ENCODE results near the gene OLFML2A.
A peak's percentile ranks its signal among the peaks of the same experiment; 100 is the strongest.

OLFML2A gene

DNA sequence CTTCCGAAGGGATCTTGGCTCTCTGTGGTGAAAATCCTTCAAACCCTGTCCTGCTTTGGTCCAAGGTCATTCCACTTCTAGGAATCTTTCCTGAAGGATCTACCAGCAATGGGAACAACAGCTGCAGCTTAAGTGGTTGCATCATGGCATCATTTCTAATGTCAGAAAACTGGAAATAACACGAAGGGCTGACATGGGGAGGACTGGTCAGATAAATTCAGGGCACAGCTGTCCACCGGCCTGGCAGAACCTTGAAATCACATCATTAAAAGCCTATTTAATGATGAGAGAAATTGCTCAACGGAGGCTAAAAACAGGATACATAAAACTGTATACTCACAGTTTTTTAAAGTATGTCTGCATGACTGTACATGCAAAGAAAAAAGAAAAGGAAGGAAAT lies 28.3 kb downstream of the OLFML2A start:
- no peak overlapping the region for H3K4me3 ChIP-seq (replicated peaks in 1 of 2; ENCODE audit: low read depth in 2 of 2, low read length in 2 of 2)
- TF ChIP-seq CTCF (IDR thresholded peaks at IDR 0.05; ENCODE audit: low read depth, low read length) = no peak
- DNase-seq (ENCODE audit: low read depth in 2 of 2) = no peak

- no peak for DNase-seq (ENCODE audit: low read depth in 2 of 2)
These were observed 31.5 kb downstream of the OLFML2A start for GRCh38 chr9:124808246-124808956.

DNA sequence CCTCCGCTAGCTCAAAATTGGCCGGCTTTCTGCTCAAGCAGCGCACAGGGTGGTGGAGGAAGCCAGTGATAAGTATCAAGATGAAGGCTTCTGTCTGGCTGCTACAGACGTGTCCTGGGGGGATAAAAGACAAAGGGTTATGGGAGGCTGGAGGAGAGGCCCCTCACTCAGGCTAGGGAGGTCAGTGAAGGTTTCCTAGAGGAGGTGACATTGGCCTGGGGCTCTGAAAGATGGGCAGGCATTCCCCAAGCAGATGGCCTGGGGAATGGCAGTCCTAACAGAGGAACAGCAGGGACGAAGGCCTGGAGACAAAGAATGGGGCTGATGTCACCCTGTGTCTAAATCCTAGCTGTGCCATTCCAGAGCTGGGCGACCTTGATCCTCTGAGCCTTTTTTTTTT lies 32.3 kb downstream of the OLFML2A start:
- H3K4me3 ChIP-seq (replicated peaks in 1 of 2; ENCODE audit: low read depth in 2 of 2, low read length in 2 of 2) = no peak overlapping the region
- no peak for TF ChIP-seq CTCF (IDR thresholded peaks at IDR 0.05; ENCODE audit: low read depth, low read length)
- DNase-seq (ENCODE audit: low read depth in 2 of 2) = no peak

More at GRCh38 chr9:124808246-124808956, 31.5 kb downstream of the OLFML2A start:
- no peak for TF ChIP-seq CTCF (IDR thresholded peaks at IDR 0.05; ENCODE audit: low read depth, low read length)
- H3K4me3 ChIP-seq (replicated peaks in 1 of 2; ENCODE audit: low read depth in 2 of 2, low read length in 2 of 2) = no peak overlapping the region

- no peak overlapping the region for H3K4me3 ChIP-seq (replicated peaks in 1 of 2; ENCODE audit: low read depth in 2 of 2, low read length in 2 of 2)
- no peak for TF ChIP-seq CTCF (IDR thresholded peaks at IDR 0.05; ENCODE audit: low read depth, low read length)
- no peak for DNase-seq (ENCODE audit: low read depth in 2 of 2)
These were observed 33.0 kb downstream of the OLFML2A start for GRCh38 chr9:124809741-124810500.

GRCh38 chr9:124810663-124811355 lies 33.9 kb downstream of the OLFML2A start:
- DNase-seq (ENCODE audit: low read depth in 2 of 2) = peak; percentile 78 to 80
- no peak for TF ChIP-seq CTCF (IDR thresholded peaks at IDR 0.05; ENCODE audit: low read depth, low read length)
- H3K4me3 ChIP-seq (replicated peaks in 1 of 2; ENCODE audit: low read depth in 2 of 2, low read length in 2 of 2) = no peak overlapping the region

DNA sequence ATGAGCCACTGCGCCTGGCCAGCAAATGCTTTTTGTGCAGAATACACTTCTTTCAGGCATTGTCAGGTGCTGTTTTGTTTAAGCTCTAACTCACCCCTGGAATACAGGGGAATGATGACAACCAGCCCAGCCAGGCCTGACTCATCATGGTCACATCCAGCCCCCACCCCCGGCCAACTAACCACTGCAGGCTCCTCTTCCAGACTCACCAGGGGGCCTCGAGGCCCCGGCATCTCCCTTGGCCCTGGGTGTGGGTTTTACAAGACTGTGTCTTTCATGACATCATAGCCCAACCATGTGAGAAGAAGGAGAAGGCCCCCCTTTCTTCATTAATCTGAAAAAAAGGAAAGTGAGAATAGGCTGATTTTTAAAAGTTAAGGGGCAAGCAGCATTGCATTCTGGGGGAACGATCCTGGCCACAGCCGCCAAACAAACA lies 35.5 kb downstream of the OLFML2A start:
- no peak overlapping the region for H3K4me3 ChIP-seq (replicated peaks in 1 of 2; ENCODE audit: low read depth in 2 of 2, low read length in 2 of 2)
- no peak for TF ChIP-seq CTCF (IDR thresholded peaks at IDR 0.05; ENCODE audit: low read depth, low read length)
- peak; percentile 92 to 95 for DNase-seq (ENCODE audit: low read depth in 2 of 2)

All from cardiac fibroblast (primary cell).